ENCODE results near the gene COL9A3. TPM values are rescaled to one million over a fixed set of nuclear protein-coding genes. Genes with fewer than 3 reads are reported as not detected.
A peak's percentile ranks its signal among the peaks of the same experiment; 100 is the strongest.

Gene COL9A3
- total RNA-seq, 2 experiments from 2014 or later = not detected

GRCh38 chr20:62806383-62807050, 10.3 kb upstream of the COL9A3 start:
- TF ChIP-seq, protein P1, sequence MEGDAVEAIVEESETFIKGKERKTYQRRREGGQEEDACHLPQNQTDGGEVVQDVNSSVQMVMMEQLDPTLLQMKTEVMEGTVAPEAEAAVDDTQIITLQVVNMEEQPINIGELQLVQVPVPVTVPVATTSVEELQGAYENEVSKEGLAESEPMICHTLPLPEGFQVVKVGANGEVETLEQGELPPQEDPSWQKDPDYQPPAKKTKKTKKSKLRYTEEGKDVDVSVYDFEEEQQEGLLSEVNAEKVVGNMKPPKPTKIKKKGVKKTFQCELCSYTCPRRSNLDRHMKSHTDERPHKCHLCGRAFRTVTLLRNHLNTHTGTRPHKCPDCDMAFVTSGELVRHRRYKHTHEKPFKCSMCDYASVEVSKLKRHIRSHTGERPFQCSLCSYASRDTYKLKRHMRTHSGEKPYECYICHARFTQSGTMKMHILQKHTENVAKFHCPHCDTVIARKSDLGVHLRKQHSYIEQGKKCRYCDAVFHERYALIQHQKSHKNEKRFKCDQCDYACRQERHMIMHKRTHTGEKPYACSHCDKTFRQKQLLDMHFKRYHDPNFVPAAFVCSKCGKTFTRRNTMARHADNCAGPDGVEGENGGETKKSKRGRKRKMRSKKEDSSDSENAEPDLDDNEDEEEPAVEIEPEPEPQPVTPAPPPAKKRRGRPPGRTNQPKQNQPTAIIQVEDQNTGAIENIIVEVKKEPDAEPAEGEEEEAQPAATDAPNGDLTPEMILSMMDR (IDR thresholded peaks at IDR 0.05) = no peak
- DNase-seq (no peak), ATAC-seq (ENCODE audit: poor library complexity) (no peak)
- intact Hi-C loops (cut with DNase I, micrococcal nuclease) = loop anchor here in 1 of 2 experiments (5.0 kb wide), 3 partner anchors 56 to 504 kb away; partner anchors contain the start of genes ADRM1, DIDO1 and TCFL5
- Mint-ChIP-seq H3K9me3 (no peaks in the 10 kb centered on the region), H3K4me3 (peak overlapping the region; percentile 82), H3K27ac (peak overlapping the region; percentile 74), H3K4me1 (ENCODE audit: low read depth) (peaks cover 34% of the 10 kb centered on the region), H3K36me3 (ENCODE audit: low read depth) (peaks cover 33% of the 10 kb centered on the region), H3K27me3 (peaks cover 4% of the 10 kb centered on the region)
- Histone ChIP-seq H3K9me3 (ENCODE audit: control insufficient read depth in 1 of 2, insufficient read depth in 1 of 2, low read length in 2 of 2) (no peaks in the 10 kb centered on the region), H3K27ac (ENCODE audit: low read depth in 1 of 2, low read length in 2 of 2) (peak overlapping the region in 1 of 2 donors; percentile 7), H3K4me3 (ENCODE audit: low read length) (peak overlapping the region; percentile 81), H3K36me3 (ENCODE audit: insufficient read depth, low read length) (peaks cover 47% of the 10 kb centered on the region), H3K4me1 (ENCODE audit: insufficient read depth, low read length) (peaks cover 41% of the 10 kb centered on the region), H3K27me3 (ENCODE audit: control insufficient read depth in 1 of 2, insufficient read depth in 2 of 2, low read length in 2 of 2) (no peaks in the 10 kb centered on the region)
- ChIA-PET CTCF (interaction anchor here (1.2 kb wide), 1 partner anchor 16 kb away, joined by 3 read pairs; no protein-coding TSS in a partner anchor), POLR2A (interaction anchor here (4.3 kb wide), 1 partner anchor 12 kb away, joined by 40 read pairs; the partner anchor contains the start of gene MRGBP)

- H3K36me3 ChIP-seq (ENCODE audit: insufficient read depth, low read length) = peaks cover 58% of the 10 kb centered on the region
Measured at GRCh38 chr20:62807444-62808210, 9.2 kb upstream of the COL9A3 start.

More at GRCh38 chr20:62807444-62808210, 9.2 kb upstream of the COL9A3 start:
- Histone ChIP-seq H3K27me3 (ENCODE audit: control insufficient read depth in 1 of 2, insufficient read depth in 2 of 2, low read length in 2 of 2) (no peaks in the 10 kb centered on the region), H3K9me3 (ENCODE audit: control insufficient read depth in 1 of 2, insufficient read depth in 1 of 2, low read length in 2 of 2) (no peaks in the 10 kb centered on the region), H3K4me1 (ENCODE audit: insufficient read depth, low read length) (peaks cover 41% of the 10 kb centered on the region), H3K27ac (ENCODE audit: low read depth in 1 of 2, low read length in 2 of 2) (no peak overlapping the region), H3K4me3 (ENCODE audit: low read length) (no peak overlapping the region)
- ChIA-PET POLR2A (interaction anchor here (1.2 to 4.3 kb wide), 4 partner anchors 13 to 308 kb away, joined by 3 to 40 read pairs (median 4); partner anchors contain the start of genes MRGBP and TCFL5), CTCF (interaction anchor here (0.6 to 2.0 kb wide), 11 partner anchors 12 to 308 kb away, joined by 3 to 20 read pairs (median 3); partner anchors contain the start of gene MRGBP)
- Mint-ChIP-seq H3K4me1 (ENCODE audit: low read depth) (peaks cover 34% of the 10 kb centered on the region), H3K27me3 (peaks cover 4% of the 10 kb centered on the region), H3K27ac (peak overlapping the region; percentile 84), H3K9me3 (no peaks in the 10 kb centered on the region), H3K4me3 (peak overlapping the region; percentile 89), H3K36me3 (ENCODE audit: low read depth) (peaks cover 44% of the 10 kb centered on the region)
- ATAC-seq (ENCODE audit: poor library complexity) = no peak
- TF ChIP-seq, protein P1 (IDR thresholded peaks at IDR 0.05) = no peak
- DNase-seq = no peak
- intact Hi-C loops (cut with DNase I, micrococcal nuclease) = loop anchor here (1.0 to 5.0 kb wide), 6 partner anchors 16 to 505 kb away; partner anchors contain the start of genes ADRM1 (in 1 of the 2), DIDO1 (in 1 of the 2) and TCFL5 (in 1 of the 2)
